GM21576 (cell line): ENCODE results near the gene FCN1.
"Not testable (repeated sequence)": the region's sequence is repeated elsewhere in the genome, so short reads cannot be mapped to it uniquely, and the experiment has no call there.

ENCODE experiments used
- ATAC-seq: cut with Tn5 transposase; IDR thresholded peaks from one replicate; pipeline ENCODE4 v1.9.1; 2021; ENCODE audit warnings: mild to moderate bottlenecking, moderate library complexity; ENCODE audit not compliant: unreplicated experiment

Gene FCN1

GRCh38 chr9:134917431-134918373 lies at the start of gene FCN1:
Gene FCN1, minus strand, starts transcription at chr9:134917912. Its CDS starts 41 bp downstream, at chr9:134917871.
- ATAC-seq, result no peak

- ATAC-seq, result no peak
These were observed 49.2 kb upstream of the FCN1 start for GRCh38 chr9:134966697-134967546.

- no peak for ATAC-seq
These were observed 48.6 kb upstream of the FCN1 start for GRCh38 chr9:134966270-134966669.

- no peak for ATAC-seq
These were observed 48.1 kb upstream of the FCN1 start for GRCh38 chr9:134965851-134966250.

GRCh38 chr9:134965411-134965810 lies 47.7 kb upstream of the FCN1 start:
- no peak for ATAC-seq

GRCh38 chr9:134964271-134965055 lies 46.8 kb upstream of the FCN1 start:
- ATAC-seq, result no peak

GRCh38 chr9:134963546-134963945 lies 45.8 kb upstream of the FCN1 start:
- ATAC-seq, result no peak

GRCh38 chr9:134962973-134963364 lies 45.3 kb upstream of the FCN1 start:
- no peak for ATAC-seq

GRCh38 chr9:134962065-134962972 lies 44.6 kb upstream of the FCN1 start:
- ATAC-seq, result no peak

- ATAC-seq, result no peak
These were observed 43.8 kb upstream of the FCN1 start for GRCh38 chr9:134961331-134962064.

- ATAC-seq, result no peak
These were observed 43.0 kb upstream of the FCN1 start for GRCh38 chr9:134960701-134961181.

- no peak for ATAC-seq
These were observed 42.2 kb upstream of the FCN1 start for GRCh38 chr9:134959971-134960310.

- ATAC-seq, result no peak
These were observed 41.6 kb upstream of the FCN1 start for GRCh38 chr9:134959126-134959970.

- no peak for ATAC-seq
These were observed 40.2 kb upstream of the FCN1 start for GRCh38 chr9:134957945-134958227.

GRCh38 chr9:134957165-134957944 lies 39.6 kb upstream of the FCN1 start:
- ATAC-seq, result no peak

GRCh38 chr9:134956387-134956786 lies 38.7 kb upstream of the FCN1 start:
- not testable (repeated sequence) for ATAC-seq

GRCh38 chr9:134955801-134956200 lies 38.1 kb upstream of the FCN1 start:
- no peak for ATAC-seq

- no peak for ATAC-seq
These were observed 37.4 kb upstream of the FCN1 start for GRCh38 chr9:134955156-134955555.
